Spleen (tissue), 7 donors: Measurements from ENCODE around the gene ANKFN1.

Source experiments
- CTCF ChIP-seq, 11 experiments: fragments of 200-600 bp in 7 of 11; fragments of 450-650 bp in 4 of 11; sonication (generic) in 4 of 11; IDR thresholded peaks in 8 of 11; conservative IDR thresholded peaks in 3 of 11; 1 replicate in 7 of 11; 2 replicates in 4 of 11; pipeline versions ENCODE4 v1.4.0 to v1.8.0; 2016 to 2021; ENCODE audit warnings: antibody characterized with exemption in 11 of 11, inconsistent platforms in 4 of 11, mild to moderate bottlenecking in 1 of 11
- POLR2A ChIP-seq, 3 donors: fragments of 450-650 bp; IDR thresholded peaks; one replicate each; pipeline ENCODE4 v1.5.1; 2017; ENCODE audit warnings: antibody characterized with exemption in 3 of 3, mild to moderate bottlenecking in 1 of 3
- donor health status: DM: no; HTN: no; CAD: no; lungs with moderate emphysema.
- donor health status: DM: no; HTN: no; CAD: no.
- donor health status: DM: no; HTN: no; CAD: no.

- TF ChIP-seq CTCF (IDR thresholded peaks at IDR 0.05 in 8 of 11, conservative IDR thresholded peaks at IDR 0.05 in 3 of 11) (no peak), POLR2A (IDR thresholded peaks at IDR 0.05) (no peak)
Observed at GRCh38 chr17:56262803-56263202, 109.5 kb downstream of the ANKFN1 start.
